ENCODE measurements around the gene ARHGAP25.

Gene ARHGAP25

GRCh38 chr2:68811364-68811763 lies 76.8 kb downstream of the ARHGAP25 start:
- no peak for DNase-seq (ENCODE audit: low read depth)
- TF ChIP-seq CTCF (IDR thresholded peaks at IDR 0.05; ENCODE audit: low read depth, low read length, missing control alignments): no peak
- in situ Hi-C loops (cut with HindIII; ENCODE audit: low sequenced_read_pairs): no loop called here
- no peak overlapping the region for H3K4me3 ChIP-seq (ENCODE audit: low read depth, low read length)

GRCh38 chr2:68812251-68812650 lies 77.6 kb downstream of the ARHGAP25 start:
- no peak for TF ChIP-seq CTCF (IDR thresholded peaks at IDR 0.05; ENCODE audit: low read depth, low read length, missing control alignments)
- no peak overlapping the region for H3K4me3 ChIP-seq (ENCODE audit: low read depth, low read length)
- in situ Hi-C loops (cut with HindIII; ENCODE audit: low sequenced_read_pairs): no loop called here
- DNase-seq (ENCODE audit: low read depth): no peak

GRCh38 chr2:68813596-68813995 lies 79.0 kb downstream of the ARHGAP25 start:
- in situ Hi-C loops (cut with HindIII; ENCODE audit: low sequenced_read_pairs): no loop called here
- no peak for DNase-seq (ENCODE audit: low read depth)
- no peak overlapping the region for H3K4me3 ChIP-seq (ENCODE audit: low read depth, low read length)
- TF ChIP-seq CTCF (IDR thresholded peaks at IDR 0.05; ENCODE audit: low read depth, low read length, missing control alignments): no peak

- in situ Hi-C loops (cut with HindIII; ENCODE audit: low sequenced_read_pairs): no loop called here
- no peak overlapping the region for H3K4me3 ChIP-seq (ENCODE audit: low read depth, low read length)
- no peak for DNase-seq (ENCODE audit: low read depth)
- TF ChIP-seq CTCF (IDR thresholded peaks at IDR 0.05; ENCODE audit: low read depth, low read length, missing control alignments): no peak
Measured at GRCh38 chr2:68817306-68817705, 82.7 kb downstream of the ARHGAP25 start.

GRCh38 chr2:68819556-68819955 lies 84.9 kb downstream of the ARHGAP25 start:
- no peak for DNase-seq (ENCODE audit: low read depth)
- no peak overlapping the region for H3K4me3 ChIP-seq (ENCODE audit: low read depth, low read length)
- in situ Hi-C loops (cut with HindIII; ENCODE audit: low sequenced_read_pairs): no loop called here
- TF ChIP-seq CTCF (IDR thresholded peaks at IDR 0.05; ENCODE audit: low read depth, low read length, missing control alignments): no peak

- H3K4me3 ChIP-seq (ENCODE audit: low read depth, low read length): no peak overlapping the region
- DNase-seq (ENCODE audit: low read depth): no peak
- TF ChIP-seq CTCF (IDR thresholded peaks at IDR 0.05; ENCODE audit: low read depth, low read length, missing control alignments): no peak
- in situ Hi-C loops (cut with HindIII; ENCODE audit: low sequenced_read_pairs): loop anchor here (5.0 kb wide), 1 partner anchor 55 kb away; no protein-coding TSS in a partner anchor
Measured at GRCh38 chr2:68822207-68822872, 87.7 kb downstream of the ARHGAP25 start.

All from astrocyte of the cerebellum (primary cell).